ENCODE data around the gene CLBA1. TPM values are rescaled to one million over a fixed set of nuclear protein-coding genes. Genes with fewer than 3 reads are reported as not detected.

The CLBA1 gene
- total RNA-seq, 5 donors from 2014 or later (not counting 1 experiment from before 2014, with no cell fraction given) = 1.2 to 3.4 (median 2.7) TPM

- CTCF ChIA-PET = interaction anchor here (0.5 to 3.6 kb wide), 4 partner anchors 32 to 72 kb away, joined by 3 to 24 read pairs (median 5); partner anchors contain the start of gene CDCA4 (in 1 of the 2)
- H3K27ac Mint-ChIP-seq = no peak overlapping the region
- Histone ChIP-seq H3K27me3 (replicated peaks in 1 of 2; ENCODE audit: control insufficient read depth in 2 of 2, extremely low read depth in 1 of 2, insufficient read depth in 2 of 2, low read length in 1 of 2) (peaks cover 0 to 72% of the 10 kb centered on the region in 2 experiments), H3K4me1 (ENCODE audit: control insufficient read depth in 1 of 2, extremely low read depth in 1 of 2, insufficient read depth in 2 of 2, low read length in 2 of 2) (peaks cover 0 to 29% of the 10 kb centered on the region in 2 experiments), H3K27ac (ENCODE audit: low read length) (no peak overlapping the region), H3K36me3 (ENCODE audit: control insufficient read depth in 2 of 2, extremely low read depth in 1 of 2, insufficient read depth in 1 of 2, low read length in 1 of 2) (no peaks in the 10 kb centered on the region), H3K9me3 (no peaks in the 10 kb centered on the region), H3K4me3 (ENCODE audit: control insufficient read depth in 1 of 2, extremely low read depth in 1 of 2, low read length in 1 of 2) (no peak overlapping the region)
- no peaks in the 10 kb centered on the region for H3K36me3 Mint-ChIP-seq
- WGBS (ENCODE audit: insufficient coverage) = 81% methylated on average over 15 of the region's 23 CpGs
- H3K9me3 Mint-ChIP-seq = no peaks in the 10 kb centered on the region
- no peak overlapping the region for H3K4me3 Mint-ChIP-seq
- ATAC-seq (replicated peaks in 1 of 4) = no peak
- POLR2A ChIA-PET = interaction anchor here in 1 of 2 donors (0.5 kb wide), 1 partner anchor 48 kb away, joined by 5 read pairs; no protein-coding TSS in a partner anchor
- no peak for DNase-seq
- H3K4me1 Mint-ChIP-seq = peaks cover 9 to 15% (median 13%) of the 10 kb centered on the region in 3 donors
- H3K27me3 Mint-ChIP-seq = peaks cover 16 to 25% of the 10 kb centered on the region in 2 donors
Measured at GRCh38 chr14:104973385-104974145, 12.0 kb upstream of the CLBA1 start.

GRCh38 chr14:104974146-104974541, 11.4 kb upstream of the CLBA1 start:
- no peak overlapping the region for H3K27ac ChIP-seq (ENCODE audit: low read length)
- Mint-ChIP-seq H3K9me3 (no peaks in the 10 kb centered on the region), H3K4me3 (no peak overlapping the region), H3K27ac (no peak overlapping the region), H3K27me3 (peaks cover 17 to 23% of the 10 kb centered on the region in 2 donors), H3K36me3 (no peaks in the 10 kb centered on the region), H3K4me1 (peaks cover 10 to 16% (median 13%) of the 10 kb centered on the region in 3 donors)
- H3K9me3 ChIP-seq = no peaks in the 10 kb centered on the region
- H3K27me3 ChIP-seq (replicated peaks in 1 of 2; ENCODE audit: control insufficient read depth in 2 of 2, extremely low read depth in 1 of 2, insufficient read depth in 2 of 2, low read length in 1 of 2) = peaks cover 0 to 72% of the 10 kb centered on the region in 2 experiments
- no peak overlapping the region for H3K4me3 ChIP-seq (ENCODE audit: control insufficient read depth in 1 of 2, extremely low read depth in 1 of 2, low read length in 1 of 2)
- no peak for ATAC-seq (replicated peaks in 1 of 4)
- DNase-seq = no peak
- no peaks in the 10 kb centered on the region for H3K36me3 ChIP-seq (ENCODE audit: control insufficient read depth in 2 of 2, extremely low read depth in 1 of 2, insufficient read depth in 1 of 2, low read length in 1 of 2)
- ChIA-PET POLR2A (no interaction called here), CTCF (interaction anchor here (0.5 to 3.6 kb wide), 5 partner anchors 31 to 72 kb away, joined by 3 to 24 read pairs (median 6); partner anchors contain the start of gene CDCA4 (in 1 of the 2))
- H3K4me1 ChIP-seq (ENCODE audit: control insufficient read depth in 1 of 2, extremely low read depth in 1 of 2, insufficient read depth in 2 of 2, low read length in 2 of 2) = peaks cover 0 to 30% of the 10 kb centered on the region in 2 experiments
- WGBS (ENCODE audit: insufficient coverage) = 86% methylated on average over 13 of the region's 13 CpGs

GRCh38 chr14:104974665-104975390, 10.8 kb upstream of the CLBA1 start:
- peaks cover 0 to 72% of the 10 kb centered on the region in 2 experiments for H3K27me3 ChIP-seq (replicated peaks in 1 of 2; ENCODE audit: control insufficient read depth in 2 of 2, extremely low read depth in 1 of 2, insufficient read depth in 2 of 2, low read length in 1 of 2)
- no peak overlapping the region for H3K27ac ChIP-seq (ENCODE audit: low read length)
- Mint-ChIP-seq H3K4me3 (no peak overlapping the region), H3K4me1 (peaks cover 10 to 16% (median 13%) of the 10 kb centered on the region in 3 donors), H3K9me3 (no peaks in the 10 kb centered on the region), H3K36me3 (no peaks in the 10 kb centered on the region), H3K27ac (no peak overlapping the region), H3K27me3 (peaks cover 14 to 20% of the 10 kb centered on the region in 2 donors)
- DNase-seq (no peak), ATAC-seq (replicated peaks in 1 of 4) (no peak)
- WGBS (ENCODE audit: insufficient coverage) = 91% methylated on average over 8 of the region's 14 CpGs
- no peaks in the 10 kb centered on the region for H3K9me3 ChIP-seq
- POLR2A ChIA-PET = no interaction called here
- H3K4me1 ChIP-seq (ENCODE audit: control insufficient read depth in 1 of 2, extremely low read depth in 1 of 2, insufficient read depth in 2 of 2, low read length in 2 of 2) = peaks cover 0 to 30% of the 10 kb centered on the region in 2 experiments
- CTCF ChIA-PET = interaction anchor here (0.6 to 3.6 kb wide), 5 partner anchors 46 to 111 kb away, joined by 4 to 24 read pairs (median 6); partner anchors contain the start of gene CDCA4 (in 1 of the 2)
- no peaks in the 10 kb centered on the region for H3K36me3 ChIP-seq (ENCODE audit: control insufficient read depth in 2 of 2, extremely low read depth in 1 of 2, insufficient read depth in 1 of 2, low read length in 1 of 2)
- H3K4me3 ChIP-seq (ENCODE audit: control insufficient read depth in 1 of 2, extremely low read depth in 1 of 2, low read length in 1 of 2) = no peak overlapping the region

- WGBS (ENCODE audit: insufficient coverage) = 43% methylated on average over 17 of the region's 21 CpGs
- ATAC-seq (replicated peaks in 1 of 4) = peak in 3 of 4 experiments; percentile 4 to 25 (median 15)
Measured at GRCh38 chr14:104975481-104976197, 9.9 kb upstream of the CLBA1 start.

GRCh38 chr14:104976198-104977007, 9.2 kb upstream of the CLBA1 start:
- peaks cover 10 to 16% (median 13%) of the 10 kb centered on the region in 3 donors for H3K4me1 Mint-ChIP-seq
- Histone ChIP-seq H3K36me3 (ENCODE audit: control insufficient read depth in 2 of 2, extremely low read depth in 1 of 2, insufficient read depth in 1 of 2, low read length in 1 of 2) (no peaks in the 10 kb centered on the region), H3K27me3 (replicated peaks in 1 of 2; ENCODE audit: control insufficient read depth in 2 of 2, extremely low read depth in 1 of 2, insufficient read depth in 2 of 2, low read length in 1 of 2) (peaks cover 0 to 62% of the 10 kb centered on the region in 2 experiments), H3K4me1 (ENCODE audit: control insufficient read depth in 1 of 2, extremely low read depth in 1 of 2, insufficient read depth in 2 of 2, low read length in 2 of 2) (peaks cover 0 to 30% of the 10 kb centered on the region in 2 experiments), H3K4me3 (ENCODE audit: control insufficient read depth in 1 of 2, extremely low read depth in 1 of 2, low read length in 1 of 2) (no peak overlapping the region), H3K27ac (ENCODE audit: low read length) (no peak overlapping the region), H3K9me3 (no peaks in the 10 kb centered on the region)
- peaks cover 14 to 20% of the 10 kb centered on the region in 2 donors for H3K27me3 Mint-ChIP-seq
- POLR2A ChIA-PET = no interaction called here
- peak overlapping the region in 1 of 2 donors; percentile 89 for H3K27ac Mint-ChIP-seq
- 46% methylated on average over 20 of the region's 21 CpGs for WGBS (ENCODE audit: insufficient coverage)
- no peaks in the 10 kb centered on the region for H3K9me3 Mint-ChIP-seq
- CTCF ChIA-PET = interaction anchor here (0.7 to 3.6 kb wide), 3 partner anchors 8 to 70 kb away, joined by 3 to 24 read pairs (median 9); no protein-coding TSS in a partner anchor
- no peaks in the 10 kb centered on the region for H3K36me3 Mint-ChIP-seq
- peak overlapping the region; percentile 43 to 72 (median 70) for H3K4me3 Mint-ChIP-seq
- peak; percentile 59 to 92 (median 82) for DNase-seq
- ATAC-seq (replicated peaks in 1 of 4) = peak; percentile 72 to 80 (median 78)

More at GRCh38 chr14:104975481-104976197, 9.9 kb upstream of the CLBA1 start:
- H3K27me3 ChIP-seq (replicated peaks in 1 of 2; ENCODE audit: control insufficient read depth in 2 of 2, extremely low read depth in 1 of 2, insufficient read depth in 2 of 2, low read length in 1 of 2) = peaks cover 0 to 66% of the 10 kb centered on the region in 2 experiments
- Mint-ChIP-seq H3K36me3 (no peaks in the 10 kb centered on the region), H3K27ac (peak overlapping the region in 1 of 2 donors; percentile 89), H3K4me3 (peak overlapping the region in 1 of 3 donors; percentile 70), H3K9me3 (no peaks in the 10 kb centered on the region), H3K27me3 (peaks cover 14 to 20% of the 10 kb centered on the region in 2 donors), H3K4me1 (peaks cover 10 to 16% (median 13%) of the 10 kb centered on the region in 3 donors)
- H3K27ac ChIP-seq (ENCODE audit: low read length) = no peak overlapping the region
- ChIA-PET POLR2A (no interaction called here), CTCF (interaction anchor here (0.6 to 3.6 kb wide), 4 partner anchors 9 to 110 kb away, joined by 3 to 24 read pairs (median 6); no protein-coding TSS in a partner anchor)
- peak in 3 of 35 experiments; percentile 8 to 37 (median 19) for DNase-seq
- H3K9me3 ChIP-seq = no peaks in the 10 kb centered on the region
- H3K4me1 ChIP-seq (ENCODE audit: control insufficient read depth in 1 of 2, extremely low read depth in 1 of 2, insufficient read depth in 2 of 2, low read length in 2 of 2) = peaks cover 0 to 30% of the 10 kb centered on the region in 2 experiments
- no peaks in the 10 kb centered on the region for H3K36me3 ChIP-seq (ENCODE audit: control insufficient read depth in 2 of 2, extremely low read depth in 1 of 2, insufficient read depth in 1 of 2, low read length in 1 of 2)
- no peak overlapping the region for H3K4me3 ChIP-seq (ENCODE audit: control insufficient read depth in 1 of 2, extremely low read depth in 1 of 2, low read length in 1 of 2)
